Breast epithelium (tissue), 4 donors: ENCODE data around the gene APOL2. TPM values are rescaled to one million over a fixed set of nuclear protein-coding genes. Genes with fewer than 3 reads are reported as not detected.
"Not testable (repeated sequence)": the region's sequence is repeated elsewhere in the genome, so short reads cannot be mapped to it uniquely, and the experiment has no call there.

Source experiments
- DNase-seq, 2 donors: peaks; one replicate each; pipeline ENCODE4 v3.0.0-alpha.2; 2019; ENCODE audit warnings: low spot score in 2 of 2
- H3K27ac ChIP-seq, 2 donors: fragments of 200-600 bp; sonication (generic) in 1 of 2; one replicate each; pipeline ENCODE4 v1.5.1; 2016 to 2019; ENCODE audit warnings: mild to moderate bottlenecking in 1 of 2
- H3K27me3 ChIP-seq, 2 donors: fragments of 200-600 bp; sonication (generic) in 1 of 2; one replicate each; pipeline versions ENCODE4 v1.5.1 to v1.6.0; 2017 to 2019; ENCODE audit warnings: control low read depth in 1 of 2, mild to moderate bottlenecking in 1 of 2
- H3K36me3 ChIP-seq: fragments of 200-600 bp; one replicate; pipeline ENCODE4 v1.5.1; 2019
- H3K4me1 ChIP-seq, 2 donors: fragments of 200-600 bp; sonication (generic); one replicate each; pipeline ENCODE4 v1.5.1; 2016 to 2019; ENCODE audit warnings: control low read depth in 1 of 2
- H3K4me3 ChIP-seq, 3 donors: fragments of 200-600 bp; sonication (generic); 1 replicate in 2 of 3; 2 replicates in 1 of 3; pipeline ENCODE4 v1.5.1; 2016 to 2019; ENCODE audit warnings: mild to moderate bottlenecking in 3 of 3, moderate library complexity in 2 of 3
- H3K9me3 ChIP-seq, 2 donors: fragments of 200-600 bp; sonication (generic) in 1 of 2; one replicate each; pipeline ENCODE4 v1.5.1; 2016 to 2019; ENCODE audit warnings: control low read depth in 1 of 2
- CTCF ChIP-seq, 3 donors: fragments of 450-650 bp; IDR thresholded peaks; one replicate each; pipeline ENCODE4 v1.5.1; 2016 to 2017; ENCODE audit warnings: antibody characterized with exemption in 3 of 3, mild to moderate bottlenecking in 3 of 3, moderate library complexity in 3 of 3
- POLR2A ChIP-seq: fragments of 450-650 bp; IDR thresholded peaks from one replicate; pipeline ENCODE4 v1.6.1; 2016; ENCODE audit warnings: antibody characterized with exemption, mild to moderate bottlenecking, moderate library complexity
- POLR2AphosphoS5 ChIP-seq, 3 donors: sonication (generic); formaldehyde crosslinking; IDR thresholded peaks; one replicate each; pipeline ENCODE4 v1.6.1; 2017; ENCODE audit warnings: antibody characterized with exemption in 3 of 3
- intact Hi-C: fragments of 100-400 bp; cut with DNase I; formaldehyde crosslinking; loops from one replicate; pipeline ENCODE4 v1.15.1; 2023; ENCODE audit warnings: low total_unique reads
- total RNA-seq, 3 donors: library from RNA; depleted of rRNA; stranded (reverse); fragments of >200 nt; gene quantifications; one replicate each; pipeline ENCODE4 v1.1.0, GENCODE V29; 2016

Gene APOL2
- total RNA-seq, 3 donors from 2014 or later = 50.4 to 112 (median 73.8) TPM

GRCh38 chr22:36193171-36193570 is 46.2 kb downstream of the APOL2 start:
- intact Hi-C loops = no loop called here
- no peak for DNase-seq
- TF ChIP-seq POLR2AphosphoS5 (IDR thresholded peaks at IDR 0.05) (no peak), POLR2A (no peak), CTCF (IDR thresholded peaks at IDR 0.05) (no peak)
- H3K4me3 ChIP-seq = no peak overlapping the region
- no peaks in the 10 kb centered on the region for H3K9me3 ChIP-seq
- no peaks in the 10 kb centered on the region for H3K4me1 ChIP-seq
- peak overlapping the region in 1 of 2 donors; percentile 19 for H3K27ac ChIP-seq
- no peaks in the 10 kb centered on the region for H3K36me3 ChIP-seq
- H3K27me3 ChIP-seq = no peaks in the 10 kb centered on the region

DNA sequence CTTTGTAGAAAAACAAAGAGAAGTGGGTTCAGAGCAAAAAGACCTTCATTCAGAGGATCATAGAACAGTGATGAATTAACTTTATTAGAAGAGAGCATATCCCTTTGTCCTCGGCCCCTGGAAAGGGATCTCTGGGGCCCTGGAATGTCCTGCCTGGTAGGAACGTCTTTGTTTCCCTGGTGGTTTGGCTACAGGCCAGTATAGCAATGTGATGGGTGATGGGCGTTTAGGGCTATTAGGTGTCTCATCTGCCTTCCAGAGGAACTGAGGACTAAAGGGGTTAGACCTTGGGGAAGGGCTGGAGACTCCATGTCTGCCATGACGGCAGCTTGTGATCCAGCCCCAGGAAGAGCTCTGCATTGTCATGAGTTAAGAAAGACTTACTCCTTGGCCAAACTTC is 46.8 kb downstream of the APOL2 start:
- Histone ChIP-seq H3K4me1 (no peaks in the 10 kb centered on the region), H3K36me3 (no peaks in the 10 kb centered on the region), H3K9me3 (no peaks in the 10 kb centered on the region), H3K27me3 (no peaks in the 10 kb centered on the region), H3K4me3 (no peak overlapping the region), H3K27ac (peak overlapping the region in 1 of 2 donors; percentile 19)
- TF ChIP-seq POLR2A (no peak), CTCF (IDR thresholded peaks at IDR 0.05) (no peak), POLR2AphosphoS5 (IDR thresholded peaks at IDR 0.05) (no peak)
- no peak for DNase-seq
- intact Hi-C loops = no loop called here

GRCh38 chr22:36191106-36191836 is 48.1 kb downstream of the APOL2 start:
- H3K9me3 ChIP-seq = no peaks in the 10 kb centered on the region
- no peak overlapping the region for H3K27ac ChIP-seq
- H3K4me3 ChIP-seq = no peak overlapping the region
- no peaks in the 10 kb centered on the region for H3K27me3 ChIP-seq
- no peak for TF ChIP-seq CTCF (IDR thresholded peaks at IDR 0.05)
- peak in 1 of 3 donors; percentile 31 for TF ChIP-seq POLR2AphosphoS5 (IDR thresholded peaks at IDR 0.05)
- H3K4me1 ChIP-seq = no peaks in the 10 kb centered on the region
- intact Hi-C loops = no loop called here
- H3K36me3 ChIP-seq = no peaks in the 10 kb centered on the region
- peak in 1 of 2 donors; percentile 21 for DNase-seq

GRCh38 chr22:36187862-36188261 is 51.5 kb downstream of the APOL2 start:
- intact Hi-C loops, H3K4me3 ChIP-seq, H3K27me3 ChIP-seq, H3K4me1 ChIP-seq, H3K27ac ChIP-seq, H3K9me3 ChIP-seq, H3K36me3 ChIP-seq, DNase-seq: not testable (repeated sequence)

DNA sequence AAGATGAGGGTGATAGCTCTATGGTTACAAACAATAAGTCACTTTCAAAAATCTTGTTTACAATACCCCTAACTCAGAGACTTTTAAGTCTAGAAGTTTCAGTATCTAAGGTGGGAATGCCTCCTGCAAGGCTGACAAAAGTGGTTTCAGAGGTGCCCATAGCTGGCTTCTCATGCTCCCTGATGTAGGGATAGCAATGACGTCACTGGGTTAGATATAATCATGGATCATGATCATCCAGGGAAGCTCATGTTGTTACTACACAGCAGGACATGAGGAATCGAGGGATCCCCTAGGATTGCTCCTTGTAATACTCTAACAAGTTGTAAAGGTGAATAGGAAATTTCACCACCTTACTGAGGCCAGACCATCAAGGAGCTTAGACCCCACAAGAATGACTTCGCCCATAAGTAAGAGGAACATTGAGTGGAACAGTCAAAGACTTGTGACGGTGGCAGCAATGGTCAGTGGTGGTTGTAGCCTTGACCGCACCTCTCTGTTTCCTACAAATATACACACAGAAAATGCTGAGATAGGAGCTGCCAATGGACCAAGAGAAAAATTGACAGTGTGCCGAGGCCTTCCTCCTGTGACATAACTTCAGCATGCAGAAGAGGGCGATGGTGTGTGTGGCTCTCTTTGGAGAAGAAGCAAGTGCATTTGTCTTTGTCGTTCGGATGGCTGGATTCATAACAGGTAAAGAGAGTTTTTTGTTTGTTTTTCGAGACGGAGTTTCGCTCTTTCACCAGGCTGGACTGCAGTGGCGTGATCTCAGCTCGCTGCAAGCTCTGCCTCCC is 53.3 kb downstream of the APOL2 start:
- H3K27ac ChIP-seq = no peak overlapping the region
- H3K4me3 ChIP-seq = no peak overlapping the region
- no peaks in the 10 kb centered on the region for H3K36me3 ChIP-seq
- H3K27me3 ChIP-seq = no peaks in the 10 kb centered on the region
- no peaks in the 10 kb centered on the region for H3K4me1 ChIP-seq
- TF ChIP-seq POLR2AphosphoS5 (IDR thresholded peaks at IDR 0.05) (no peak), POLR2A (no peak), CTCF (IDR thresholded peaks at IDR 0.05) (no peak)
- intact Hi-C loops = no loop called here
- no peaks in the 10 kb centered on the region for H3K9me3 ChIP-seq
- no peak for DNase-seq
